Adrenal gland (tissue), 5 donors: ENCODE data around the gene ASPG.

Experiments
- POLR2A ChIP-seq, 2 donors: fragments of 450-650 bp; IDR thresholded peaks; one replicate each; pipeline ENCODE4 v1.6.1; 2017; ENCODE audit warnings: antibody characterized with exemption in 2 of 2, mild to moderate bottlenecking in 2 of 2, moderate library complexity in 1 of 2
- TF ChIP-seq, protein P1 (sequence below), 6 experiments: fragments of 450-650 bp in 4 of 6; fragments of 200-600 bp in 2 of 6; sonication (generic) in 1 of 6; IDR thresholded peaks; 1 replicate in 5 of 6; 2 replicates in 1 of 6; pipeline versions ENCODE4 v1.5.1 to v1.8.0; 2016 to 2021; ENCODE audit warnings: antibody characterized with exemption in 6 of 6, mild to moderate bottlenecking in 2 of 6, moderate library complexity in 1 of 6
- donor health status: DM: no; HTN: no; CAD: no.

DNA sequence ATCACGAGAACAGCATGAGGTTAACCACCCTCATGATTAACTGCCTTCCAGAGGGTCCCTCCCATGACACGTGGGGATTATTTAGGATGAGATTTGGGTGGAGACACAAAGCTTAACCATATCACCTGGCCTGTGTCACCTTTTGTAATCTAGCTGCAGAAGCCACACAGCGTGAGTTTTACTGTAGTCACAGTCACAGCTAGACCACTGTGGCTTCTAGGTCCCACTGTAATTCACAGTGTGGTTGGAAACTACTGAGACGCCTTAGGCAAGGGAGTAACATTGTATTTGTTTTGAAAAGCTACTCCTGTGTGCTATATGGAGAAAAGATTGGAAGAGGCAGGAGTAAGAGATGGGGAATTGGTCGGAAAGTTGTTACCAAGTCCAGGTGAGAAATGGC lies 46.3 kb upstream of the ASPG start:
- TF ChIP-seq, protein P1, sequence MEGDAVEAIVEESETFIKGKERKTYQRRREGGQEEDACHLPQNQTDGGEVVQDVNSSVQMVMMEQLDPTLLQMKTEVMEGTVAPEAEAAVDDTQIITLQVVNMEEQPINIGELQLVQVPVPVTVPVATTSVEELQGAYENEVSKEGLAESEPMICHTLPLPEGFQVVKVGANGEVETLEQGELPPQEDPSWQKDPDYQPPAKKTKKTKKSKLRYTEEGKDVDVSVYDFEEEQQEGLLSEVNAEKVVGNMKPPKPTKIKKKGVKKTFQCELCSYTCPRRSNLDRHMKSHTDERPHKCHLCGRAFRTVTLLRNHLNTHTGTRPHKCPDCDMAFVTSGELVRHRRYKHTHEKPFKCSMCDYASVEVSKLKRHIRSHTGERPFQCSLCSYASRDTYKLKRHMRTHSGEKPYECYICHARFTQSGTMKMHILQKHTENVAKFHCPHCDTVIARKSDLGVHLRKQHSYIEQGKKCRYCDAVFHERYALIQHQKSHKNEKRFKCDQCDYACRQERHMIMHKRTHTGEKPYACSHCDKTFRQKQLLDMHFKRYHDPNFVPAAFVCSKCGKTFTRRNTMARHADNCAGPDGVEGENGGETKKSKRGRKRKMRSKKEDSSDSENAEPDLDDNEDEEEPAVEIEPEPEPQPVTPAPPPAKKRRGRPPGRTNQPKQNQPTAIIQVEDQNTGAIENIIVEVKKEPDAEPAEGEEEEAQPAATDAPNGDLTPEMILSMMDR (IDR thresholded peaks at IDR 0.05) = no peak
- no peak for TF ChIP-seq POLR2A (IDR thresholded peaks at IDR 0.05)
